Measurements from ENCODE around the gene RAD51C.
"Not testable (repeated sequence)": the region's sequence is repeated elsewhere in the genome, so short reads cannot be mapped to it uniquely, and the experiment has no call there.

DNA sequence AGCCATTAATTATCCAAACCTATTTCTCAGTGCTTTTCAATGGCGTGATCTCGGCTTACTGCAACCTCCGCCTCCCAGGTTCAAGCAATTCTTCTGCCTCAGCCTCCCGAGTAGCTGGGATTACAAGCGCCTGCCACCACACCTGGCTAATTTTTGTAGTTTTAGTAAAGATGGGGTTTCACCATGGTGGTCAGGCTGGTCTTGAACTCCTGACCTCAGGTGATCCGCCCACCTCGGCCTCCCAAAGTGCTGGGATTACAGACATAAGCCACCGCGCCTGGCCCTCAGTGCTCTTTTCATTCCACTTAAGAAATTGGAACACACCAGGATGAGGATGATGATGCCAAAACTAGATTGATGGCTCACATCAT lies 32.7 kb upstream of the RAD51C start:
- not testable (repeated sequence) for TF ChIP-seq EZH2 (IDR thresholded peaks at IDR 0.05; ENCODE audit: borderline replicate concordance, low read length)
- TF ChIP-seq, protein P1, sequence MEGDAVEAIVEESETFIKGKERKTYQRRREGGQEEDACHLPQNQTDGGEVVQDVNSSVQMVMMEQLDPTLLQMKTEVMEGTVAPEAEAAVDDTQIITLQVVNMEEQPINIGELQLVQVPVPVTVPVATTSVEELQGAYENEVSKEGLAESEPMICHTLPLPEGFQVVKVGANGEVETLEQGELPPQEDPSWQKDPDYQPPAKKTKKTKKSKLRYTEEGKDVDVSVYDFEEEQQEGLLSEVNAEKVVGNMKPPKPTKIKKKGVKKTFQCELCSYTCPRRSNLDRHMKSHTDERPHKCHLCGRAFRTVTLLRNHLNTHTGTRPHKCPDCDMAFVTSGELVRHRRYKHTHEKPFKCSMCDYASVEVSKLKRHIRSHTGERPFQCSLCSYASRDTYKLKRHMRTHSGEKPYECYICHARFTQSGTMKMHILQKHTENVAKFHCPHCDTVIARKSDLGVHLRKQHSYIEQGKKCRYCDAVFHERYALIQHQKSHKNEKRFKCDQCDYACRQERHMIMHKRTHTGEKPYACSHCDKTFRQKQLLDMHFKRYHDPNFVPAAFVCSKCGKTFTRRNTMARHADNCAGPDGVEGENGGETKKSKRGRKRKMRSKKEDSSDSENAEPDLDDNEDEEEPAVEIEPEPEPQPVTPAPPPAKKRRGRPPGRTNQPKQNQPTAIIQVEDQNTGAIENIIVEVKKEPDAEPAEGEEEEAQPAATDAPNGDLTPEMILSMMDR (conservative IDR thresholded peaks at IDR 0.05 in 1 of 2, IDR thresholded peaks at IDR 0.05 in 1 of 2; ENCODE audit: extremely low read depth in 1 of 2, insufficient read depth in 1 of 2, low read depth in 1 of 2, low read length in 2 of 2): not testable (repeated sequence)
